Spleen (tissue), 7 donors: Measurements from ENCODE around the gene MEIS1.

Experiments used
- CTCF ChIP-seq, 11 experiments: fragments of 200-600 bp in 7 of 11; fragments of 450-650 bp in 4 of 11; sonication (generic) in 4 of 11; IDR thresholded peaks in 8 of 11; conservative IDR thresholded peaks in 3 of 11; 1 replicate in 7 of 11; 2 replicates in 4 of 11; pipeline versions ENCODE4 v1.4.0 to v1.8.0; 2016 to 2021; ENCODE audit warnings: antibody characterized with exemption in 11 of 11, inconsistent platforms in 4 of 11, mild to moderate bottlenecking in 1 of 11
- POLR2A ChIP-seq, 3 donors: fragments of 450-650 bp; IDR thresholded peaks; one replicate each; pipeline ENCODE4 v1.5.1; 2017; ENCODE audit warnings: antibody characterized with exemption in 3 of 3, mild to moderate bottlenecking in 1 of 3
- POLR2AphosphoS5 ChIP-seq, 3 donors: sonication (generic); formaldehyde crosslinking; IDR thresholded peaks; one replicate each; pipeline ENCODE4 v1.5.1; 2017; ENCODE audit warnings: antibody characterized with exemption in 3 of 3
- donor health status: DM: no; HTN: no; CAD: no; lungs with moderate emphysema.
- donor health status: DM: no; HTN: no; CAD: no.
- donor health status: DM: no; HTN: no; CAD: no.

GRCh38 chr2:66434679-66435548 is at the start of gene MEIS1:
- TF ChIP-seq POLR2A (IDR thresholded peaks at IDR 0.05) (peak in 1 of 3 donors; percentile 87), CTCF (IDR thresholded peaks at IDR 0.05 in 8 of 11, conservative IDR thresholded peaks at IDR 0.05 in 3 of 11) (no peak), POLR2AphosphoS5 (IDR thresholded peaks at IDR 0.05) (peak; percentile 86 to 96 (median 95))
